Suprapubic skin (tissue), 4 donors: ENCODE results near the gene PLD5. TPM values are rescaled to one million over a fixed set of nuclear protein-coding genes. Genes with fewer than 3 reads are reported as not detected.
"Not testable (repeated sequence)": the region's sequence is repeated elsewhere in the genome, so short reads cannot be mapped to it uniquely, and the experiment has no call there.

Experiments used
- DNase-seq, 2 donors: peaks; one replicate each; pipeline ENCODE4 v3.0.0-alpha.2; 2019; ENCODE audit warnings: low spot score in 2 of 2
- H3K27ac ChIP-seq: fragments of 200-600 bp; sonication (generic); one replicate; pipeline ENCODE4 v1.5.1; 2019
- H3K27me3 ChIP-seq: fragments of 200-600 bp; sonication (generic); one replicate; pipeline ENCODE4 v1.5.1; 2019
- H3K36me3 ChIP-seq: fragments of 200-600 bp; sonication (generic); one replicate; pipeline ENCODE4 v1.5.1; 2019
- H3K4me1 ChIP-seq: fragments of 200-600 bp; sonication (generic); one replicate; pipeline ENCODE4 v1.5.1; 2019
- H3K4me3 ChIP-seq: fragments of 200-600 bp; sonication (generic); one replicate; pipeline ENCODE4 v1.5.1; 2019; ENCODE audit warnings: mild to moderate bottlenecking
- H3K9me3 ChIP-seq: fragments of 200-600 bp; sonication (generic); one replicate; pipeline ENCODE4 v1.5.1; 2019
- EP300 ChIP-seq: sonication (generic); formaldehyde crosslinking; IDR thresholded peaks from one replicate; pipeline ENCODE4 v1.6.1; 2017; ENCODE audit warnings: antibody characterized with exemption
- POLR2A ChIP-seq, 2 donors: fragments of 450-650 bp; IDR thresholded peaks; one replicate each; pipeline ENCODE4 v1.6.1; 2017; ENCODE audit warnings: antibody characterized with exemption in 2 of 2, mild to moderate bottlenecking in 2 of 2, moderate library complexity in 2 of 2
- POLR2AphosphoS5 ChIP-seq, 3 donors: sonication (generic); formaldehyde crosslinking; IDR thresholded peaks; one replicate each; pipeline ENCODE4 v1.6.1; 2017; ENCODE audit warnings: antibody characterized with exemption in 3 of 3
- WGBS: methylation state at CpG from one replicate; pipeline ENCODE4 v1.1.5; 2018; 5-methylcytosine and 5-hydroxymethylcytosine counted together
- total RNA-seq, 4 donors: library from RNA; depleted of rRNA; stranded (reverse); fragments of >200 nt; gene quantifications; one replicate each; pipeline ENCODE4 v1.1.0, GENCODE V29; 2016
- TF ChIP-seq, protein P1 (sequence below), 2 donors: fragments of 200-600 bp in 1 of 2; fragments of 450-650 bp in 1 of 2; sonication (generic) in 1 of 2; IDR thresholded peaks; one replicate each; pipeline ENCODE4 v1.5.1; 2016 to 2019; ENCODE audit warnings: antibody characterized with exemption in 2 of 2, mild to moderate bottlenecking in 1 of 2, moderate library complexity in 1 of 2

PLD5 gene
- total RNA-seq, 4 donors from 2014 or later = 0.21 to 0.64 TPM; not detected in 2

DNA sequence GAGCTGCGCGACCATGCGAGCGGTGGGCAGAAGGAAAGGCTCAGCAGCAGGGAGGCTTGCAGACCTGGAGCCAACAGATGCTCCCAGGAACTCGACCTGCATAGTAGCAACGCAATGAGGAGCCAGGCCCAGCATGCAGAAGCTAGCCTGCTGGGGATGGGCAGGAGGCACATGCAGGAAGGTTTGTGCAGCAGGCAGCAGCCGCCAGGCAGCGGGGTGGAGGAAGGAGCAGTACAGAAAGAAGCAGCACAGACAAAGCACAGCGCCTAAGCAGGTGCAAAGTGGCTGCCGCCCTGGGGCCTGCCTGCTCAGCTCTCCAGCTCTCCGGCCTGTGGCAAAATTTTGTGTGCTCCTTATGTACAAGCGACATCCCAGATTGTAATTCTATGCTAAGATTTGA, 312.1 kb downstream of the PLD5 start:
- TF ChIP-seq POLR2A (IDR thresholded peaks at IDR 0.05) (no peak), EP300 (no peak), POLR2AphosphoS5 (IDR thresholded peaks at IDR 0.05) (no peak)
- TF ChIP-seq, protein P1, sequence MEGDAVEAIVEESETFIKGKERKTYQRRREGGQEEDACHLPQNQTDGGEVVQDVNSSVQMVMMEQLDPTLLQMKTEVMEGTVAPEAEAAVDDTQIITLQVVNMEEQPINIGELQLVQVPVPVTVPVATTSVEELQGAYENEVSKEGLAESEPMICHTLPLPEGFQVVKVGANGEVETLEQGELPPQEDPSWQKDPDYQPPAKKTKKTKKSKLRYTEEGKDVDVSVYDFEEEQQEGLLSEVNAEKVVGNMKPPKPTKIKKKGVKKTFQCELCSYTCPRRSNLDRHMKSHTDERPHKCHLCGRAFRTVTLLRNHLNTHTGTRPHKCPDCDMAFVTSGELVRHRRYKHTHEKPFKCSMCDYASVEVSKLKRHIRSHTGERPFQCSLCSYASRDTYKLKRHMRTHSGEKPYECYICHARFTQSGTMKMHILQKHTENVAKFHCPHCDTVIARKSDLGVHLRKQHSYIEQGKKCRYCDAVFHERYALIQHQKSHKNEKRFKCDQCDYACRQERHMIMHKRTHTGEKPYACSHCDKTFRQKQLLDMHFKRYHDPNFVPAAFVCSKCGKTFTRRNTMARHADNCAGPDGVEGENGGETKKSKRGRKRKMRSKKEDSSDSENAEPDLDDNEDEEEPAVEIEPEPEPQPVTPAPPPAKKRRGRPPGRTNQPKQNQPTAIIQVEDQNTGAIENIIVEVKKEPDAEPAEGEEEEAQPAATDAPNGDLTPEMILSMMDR (IDR thresholded peaks at IDR 0.05) = no peak
- no peaks in the 10 kb centered on the region for H3K27me3 ChIP-seq
- H3K4me1 ChIP-seq = no peaks in the 10 kb centered on the region
- DNase-seq = no peak
- H3K9me3 ChIP-seq = no peaks in the 10 kb centered on the region
- no peak overlapping the region for H3K4me3 ChIP-seq
- no peak overlapping the region for H3K27ac ChIP-seq
- WGBS = 70% methylated on average over 12 of the region's 12 CpGs
- H3K36me3 ChIP-seq = no peaks in the 10 kb centered on the region

DNA sequence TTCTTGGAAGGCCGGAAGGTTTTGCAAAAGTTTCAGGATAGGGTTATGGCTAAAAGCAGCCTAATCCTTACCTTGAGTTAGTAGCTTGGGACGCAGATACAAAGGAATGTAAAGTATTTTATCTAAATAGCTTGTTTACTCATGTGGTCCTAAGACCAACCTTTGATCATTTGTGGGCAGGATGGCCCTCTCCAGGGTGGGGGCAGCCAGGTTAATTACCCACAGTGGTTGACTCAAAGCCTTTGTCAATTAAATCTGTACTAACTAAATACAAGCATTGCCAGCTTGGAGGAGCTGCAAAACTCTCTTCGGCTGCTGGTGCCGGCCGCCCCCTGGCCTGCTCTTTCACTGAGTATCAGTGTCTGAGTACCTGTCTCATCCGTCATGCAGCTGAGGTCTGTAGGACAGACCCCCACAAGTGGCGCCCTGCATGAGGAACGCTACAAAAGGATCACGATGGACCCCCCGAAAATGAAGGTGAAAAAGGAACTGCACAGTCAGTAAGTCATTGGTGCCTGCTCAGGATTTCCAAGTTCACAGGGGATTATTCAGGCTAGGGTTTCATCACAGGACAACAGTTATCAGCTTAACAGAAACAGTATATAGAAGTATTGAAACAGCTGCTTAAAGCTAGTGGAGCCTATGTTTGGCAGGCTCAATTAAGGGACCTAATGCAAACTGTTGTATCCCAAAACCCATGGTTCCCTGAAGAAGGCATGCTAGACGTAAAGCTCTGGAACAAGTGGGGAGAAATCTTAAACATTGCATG, 313.1 kb downstream of the PLD5 start:
- no peaks in the 10 kb centered on the region for H3K9me3 ChIP-seq
- no peak overlapping the region for H3K4me3 ChIP-seq
- H3K4me1 ChIP-seq = no peaks in the 10 kb centered on the region
- TF ChIP-seq, protein P1 (IDR thresholded peaks at IDR 0.05) = no peak
- no peak for TF ChIP-seq EP300
- TF ChIP-seq POLR2A (IDR thresholded peaks at IDR 0.05) = no peak
- no peak for DNase-seq
- no peaks in the 10 kb centered on the region for H3K27me3 ChIP-seq
- 71% methylated on average over 11 of the region's 11 CpGs for WGBS
- no peaks in the 10 kb centered on the region for H3K36me3 ChIP-seq
- H3K27ac ChIP-seq = no peak overlapping the region

DNA sequence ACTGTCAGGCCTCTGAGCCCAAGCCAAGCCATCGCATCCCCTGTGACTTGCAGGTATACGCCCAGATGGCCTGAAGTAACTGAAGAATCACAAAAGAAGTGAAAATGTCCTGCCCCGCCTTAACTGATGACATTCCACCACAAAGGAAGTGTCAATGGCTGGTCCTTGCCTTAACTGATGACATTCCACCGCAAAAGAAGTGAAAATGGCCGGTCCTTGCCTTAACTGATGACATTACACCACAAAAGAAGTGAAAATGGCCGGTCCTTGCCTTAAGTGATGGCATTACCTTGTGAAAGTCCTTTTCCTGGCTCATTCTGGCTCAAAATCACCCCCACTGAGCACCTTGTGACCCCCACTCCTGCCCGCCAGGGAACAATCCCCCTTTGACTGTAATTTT, 314.2 kb downstream of the PLD5 start:
- not testable (repeated sequence) for H3K4me1 ChIP-seq, H3K9me3 ChIP-seq, H3K27me3 ChIP-seq, DNase-seq, H3K4me3 ChIP-seq, H3K36me3 ChIP-seq, H3K27ac ChIP-seq
- 76% methylated on average over 7 of the region's 7 CpGs for WGBS

DNA sequence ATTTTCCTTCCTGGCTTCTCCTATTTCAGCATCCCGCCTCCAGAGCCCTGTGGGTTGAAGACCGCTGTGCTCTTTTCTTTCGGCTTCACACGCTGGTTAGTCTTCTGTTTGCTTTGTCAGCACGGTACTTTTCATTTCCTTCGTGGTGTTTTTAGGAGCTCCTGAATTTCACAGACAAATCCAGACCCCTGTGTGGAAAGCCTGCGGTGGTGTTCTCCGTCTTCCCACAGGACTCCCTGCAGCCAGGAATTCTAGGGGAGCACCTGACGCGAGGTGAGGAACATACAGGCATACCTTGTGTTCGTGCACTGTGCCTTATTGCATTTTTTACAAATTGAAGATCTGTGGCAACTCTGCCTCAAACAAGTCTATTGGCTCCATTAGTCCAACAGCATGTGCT, 315.4 kb downstream of the PLD5 start:
- 78% methylated on average over 11 of the region's 11 CpGs for WGBS
- Histone ChIP-seq H3K36me3 (no peaks in the 10 kb centered on the region), H3K4me1 (no peaks in the 10 kb centered on the region), H3K4me3 (no peak overlapping the region), H3K27ac (no peak overlapping the region), H3K27me3 (no peaks in the 10 kb centered on the region), H3K9me3 (no peaks in the 10 kb centered on the region)
- DNase-seq = no peak
- TF ChIP-seq POLR2A (IDR thresholded peaks at IDR 0.05) (no peak), POLR2AphosphoS5 (IDR thresholded peaks at IDR 0.05) (no peak), EP300 (no peak)
- TF ChIP-seq, protein P1 (IDR thresholded peaks at IDR 0.05) = no peak

DNA sequence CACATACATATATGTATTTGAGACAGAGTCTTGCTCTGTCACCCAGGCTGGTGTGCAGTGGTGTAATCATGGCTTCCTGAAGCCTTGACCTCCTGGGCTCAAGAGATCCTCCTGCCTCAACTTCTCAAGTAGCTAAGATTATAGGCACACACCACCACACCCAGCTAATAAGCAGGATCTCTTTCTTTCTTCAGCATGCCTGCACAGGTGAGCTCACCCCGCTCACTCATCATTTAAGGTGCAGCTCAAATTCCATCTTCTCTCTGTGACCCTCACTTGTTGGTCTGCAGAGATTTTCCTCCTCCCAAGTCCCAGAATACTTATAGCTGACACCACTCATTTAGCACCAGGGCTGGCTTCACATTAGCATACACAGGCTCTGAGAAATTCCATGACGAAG, 316.5 kb downstream of the PLD5 start:
- Histone ChIP-seq H3K4me3 (no peak overlapping the region), H3K9me3 (no peaks in the 10 kb centered on the region), H3K36me3 (no peaks in the 10 kb centered on the region), H3K27ac (no peak overlapping the region), H3K4me1 (no peaks in the 10 kb centered on the region), H3K27me3 (no peaks in the 10 kb centered on the region)
- TF ChIP-seq EP300 = no peak
- TF ChIP-seq POLR2A (IDR thresholded peaks at IDR 0.05) = no peak
- TF ChIP-seq, protein P1 (IDR thresholded peaks at IDR 0.05) = no peak
- TF ChIP-seq POLR2AphosphoS5 (IDR thresholded peaks at IDR 0.05) = no peak
- no peak for DNase-seq
- 81% methylated on average over 2 of the region's 2 CpGs for WGBS

DNA sequence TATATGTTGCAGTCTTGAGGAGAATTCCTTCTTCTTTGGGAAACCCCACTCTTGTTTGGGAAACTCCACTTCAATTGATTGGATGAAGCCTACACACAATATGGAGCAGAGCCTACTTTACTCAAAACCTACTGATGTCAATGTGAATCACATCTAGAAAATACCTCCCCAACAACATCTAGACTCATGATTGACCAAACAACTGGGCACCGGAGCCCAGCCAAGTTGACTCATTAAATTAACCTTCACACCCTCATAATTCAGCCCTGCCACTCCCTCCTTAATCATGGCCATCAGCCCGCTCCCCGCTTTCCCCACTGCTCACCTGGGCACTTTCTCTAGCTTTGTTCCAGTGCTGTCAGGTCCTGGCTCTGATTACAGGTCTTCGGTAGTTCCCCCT, 317.5 kb downstream of the PLD5 start:
- Histone ChIP-seq H3K27ac (no peak overlapping the region), H3K4me3 (no peak overlapping the region), H3K4me1 (no peaks in the 10 kb centered on the region), H3K27me3 (no peaks in the 10 kb centered on the region), H3K36me3 (no peaks in the 10 kb centered on the region), H3K9me3 (no peaks in the 10 kb centered on the region)
- 93% methylated on average over 4 of the region's 4 CpGs for WGBS
- no peak for TF ChIP-seq POLR2A (IDR thresholded peaks at IDR 0.05)
- no peak for TF ChIP-seq POLR2AphosphoS5 (IDR thresholded peaks at IDR 0.05)
- TF ChIP-seq, protein P1 (IDR thresholded peaks at IDR 0.05) = no peak
- no peak for TF ChIP-seq EP300
- no peak for DNase-seq
